Neutrophil (primary cell): ENCODE measurements around the gene BLTP3B.

Source experiments
- H3K27ac ChIP-seq: fragments of 200-600 bp; sonication (generic); 2 replicates; pipeline ENCODE4 v1.5.1; 2016; ENCODE audit warnings: mild to moderate bottlenecking, moderate library complexity
- H3K27me3 ChIP-seq: fragments of 200-600 bp; sonication (generic); 2 replicates; pipeline ENCODE4 v1.6.0; 2016; ENCODE audit warnings: mild to moderate bottlenecking
- H3K36me3 ChIP-seq: fragments of 200-600 bp; sonication (generic); 2 replicates; pipeline ENCODE4 v1.5.1; 2017
- H3K4me1 ChIP-seq, 2 experiments: fragments of 200-600 bp in 1 of 2; sonication (generic) in 1 of 2; 1 replicate in 1 of 2; 2 replicates in 1 of 2; pipeline versions ENCODE4 v1.5.1 to v1.6.1; 2013 to 2016; ENCODE audit warnings: low read depth in 1 of 2, low read length in 1 of 2, mild to moderate bottlenecking in 1 of 2, moderate library complexity in 1 of 2; ENCODE audit not compliant: control insufficient read depth in 1 of 2, insufficient read depth in 1 of 2
- H3K4me3 ChIP-seq, 2 experiments: fragments of 200-600 bp in 1 of 2; sonication (generic) in 1 of 2; 1 replicate in 1 of 2; 2 replicates in 1 of 2; pipeline ENCODE4 v1.5.1; 2013 to 2016; ENCODE audit warnings: low read depth in 1 of 2, low read length in 1 of 2, mild to moderate bottlenecking in 1 of 2, moderate library complexity in 1 of 2
- H3K9me3 ChIP-seq: fragments of 200-600 bp; sonication (generic); 2 replicates; pipeline ENCODE4 v1.5.1; 2016
- TF ChIP-seq, protein P1 (sequence below): fragments of 200-600 bp; sonication (generic); IDR thresholded peaks from 2 replicates; pipeline ENCODE4 v1.5.1; 2016; ENCODE audit warnings: antibody characterized with exemption

The BLTP3B gene

DNA sequence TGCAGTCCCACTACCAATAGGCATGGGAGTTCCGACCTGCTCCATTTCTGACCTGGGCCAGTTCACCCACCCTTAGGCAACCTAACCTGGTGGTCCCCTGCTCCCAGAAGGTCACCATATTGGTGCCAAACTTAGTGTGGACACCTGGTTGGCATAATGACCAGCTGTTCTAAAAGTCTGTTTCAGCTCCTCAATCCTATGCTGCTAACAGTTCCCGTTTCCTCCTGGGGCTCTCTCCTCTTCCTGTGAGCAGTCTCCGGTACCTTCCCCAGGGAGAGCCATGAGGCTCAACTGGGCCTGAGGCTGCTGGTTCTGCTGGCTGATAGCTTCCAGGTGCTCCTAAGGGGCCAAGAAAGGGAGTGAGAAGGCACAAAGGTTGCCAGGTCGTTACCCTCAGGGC lies 15.9 kb upstream of the BLTP3B start:
- H3K4me3 ChIP-seq: no peak overlapping the region
- H3K4me1 ChIP-seq: peaks cover 1 to 4% of the 10 kb centered on the region in 2 experiments
- H3K27me3 ChIP-seq: peaks cover 3% of the 10 kb centered on the region
- H3K27ac ChIP-seq: no peak overlapping the region
- peaks cover 3% of the 10 kb centered on the region for H3K36me3 ChIP-seq
- TF ChIP-seq, protein P1, sequence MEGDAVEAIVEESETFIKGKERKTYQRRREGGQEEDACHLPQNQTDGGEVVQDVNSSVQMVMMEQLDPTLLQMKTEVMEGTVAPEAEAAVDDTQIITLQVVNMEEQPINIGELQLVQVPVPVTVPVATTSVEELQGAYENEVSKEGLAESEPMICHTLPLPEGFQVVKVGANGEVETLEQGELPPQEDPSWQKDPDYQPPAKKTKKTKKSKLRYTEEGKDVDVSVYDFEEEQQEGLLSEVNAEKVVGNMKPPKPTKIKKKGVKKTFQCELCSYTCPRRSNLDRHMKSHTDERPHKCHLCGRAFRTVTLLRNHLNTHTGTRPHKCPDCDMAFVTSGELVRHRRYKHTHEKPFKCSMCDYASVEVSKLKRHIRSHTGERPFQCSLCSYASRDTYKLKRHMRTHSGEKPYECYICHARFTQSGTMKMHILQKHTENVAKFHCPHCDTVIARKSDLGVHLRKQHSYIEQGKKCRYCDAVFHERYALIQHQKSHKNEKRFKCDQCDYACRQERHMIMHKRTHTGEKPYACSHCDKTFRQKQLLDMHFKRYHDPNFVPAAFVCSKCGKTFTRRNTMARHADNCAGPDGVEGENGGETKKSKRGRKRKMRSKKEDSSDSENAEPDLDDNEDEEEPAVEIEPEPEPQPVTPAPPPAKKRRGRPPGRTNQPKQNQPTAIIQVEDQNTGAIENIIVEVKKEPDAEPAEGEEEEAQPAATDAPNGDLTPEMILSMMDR: no peak
- H3K9me3 ChIP-seq: no peaks in the 10 kb centered on the region

DNA sequence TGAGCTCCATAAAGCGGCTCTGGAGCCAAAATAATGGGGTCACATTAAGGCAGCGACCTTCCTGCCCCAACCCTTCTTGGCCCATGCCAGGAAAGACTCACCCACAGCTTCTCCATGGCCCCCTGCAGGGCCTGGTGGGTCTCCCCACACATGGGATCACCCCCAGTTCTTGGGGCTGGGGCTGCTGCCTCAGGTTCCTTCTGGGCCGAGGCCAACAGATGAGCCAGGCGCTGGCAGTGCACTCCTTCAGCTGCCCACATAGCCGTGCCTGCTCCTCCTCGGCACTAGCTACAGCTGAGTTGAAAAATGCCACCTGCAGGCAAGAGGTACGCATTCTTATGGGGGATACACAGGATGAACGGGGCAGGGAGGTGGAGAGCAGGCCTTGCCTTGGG lies 14.8 kb upstream of the BLTP3B start:
- H3K27ac ChIP-seq: no peak overlapping the region
- H3K4me1 ChIP-seq: peaks cover 0 to 3% of the 10 kb centered on the region in 2 experiments
- no peak overlapping the region for H3K4me3 ChIP-seq
- no peaks in the 10 kb centered on the region for H3K27me3 ChIP-seq
- no peaks in the 10 kb centered on the region for H3K9me3 ChIP-seq
- TF ChIP-seq, protein P1: no peak
- peaks cover 3% of the 10 kb centered on the region for H3K36me3 ChIP-seq

DNA sequence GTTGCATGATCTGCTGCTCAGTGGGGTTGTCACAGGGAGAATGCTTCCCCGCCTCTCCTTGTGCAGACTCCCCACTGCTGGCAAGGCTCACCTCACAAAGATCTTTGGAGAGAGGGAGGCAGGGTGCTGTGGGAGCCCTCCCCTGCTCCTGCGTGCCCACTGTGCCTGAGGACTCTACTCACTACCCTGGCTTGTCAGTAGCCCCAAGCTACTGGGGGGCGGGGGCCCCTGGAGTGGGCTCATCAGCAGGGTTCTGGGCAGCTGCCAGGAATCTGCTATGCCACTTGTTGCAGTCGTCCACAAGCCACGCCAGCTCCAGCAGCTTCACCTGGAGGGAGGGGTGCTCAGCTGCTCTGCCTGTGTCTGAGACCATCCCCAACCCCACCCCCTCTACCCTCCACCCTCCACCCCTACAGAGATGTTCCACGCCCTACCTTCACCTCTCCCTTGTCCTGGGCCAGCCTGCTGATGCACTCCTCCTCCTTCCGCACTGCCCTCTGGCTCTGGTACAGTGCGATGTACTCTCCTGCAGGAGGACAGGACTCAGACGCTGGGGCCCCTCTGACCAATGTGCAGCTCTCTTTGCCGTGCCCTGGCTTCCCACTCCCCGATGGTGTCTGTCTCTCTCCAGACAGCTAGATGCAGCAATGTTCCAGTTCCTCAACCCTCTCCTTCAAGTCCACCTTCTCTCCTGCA lies 14.2 kb upstream of the BLTP3B start:
- TF ChIP-seq, protein P1: no peak

DNA sequence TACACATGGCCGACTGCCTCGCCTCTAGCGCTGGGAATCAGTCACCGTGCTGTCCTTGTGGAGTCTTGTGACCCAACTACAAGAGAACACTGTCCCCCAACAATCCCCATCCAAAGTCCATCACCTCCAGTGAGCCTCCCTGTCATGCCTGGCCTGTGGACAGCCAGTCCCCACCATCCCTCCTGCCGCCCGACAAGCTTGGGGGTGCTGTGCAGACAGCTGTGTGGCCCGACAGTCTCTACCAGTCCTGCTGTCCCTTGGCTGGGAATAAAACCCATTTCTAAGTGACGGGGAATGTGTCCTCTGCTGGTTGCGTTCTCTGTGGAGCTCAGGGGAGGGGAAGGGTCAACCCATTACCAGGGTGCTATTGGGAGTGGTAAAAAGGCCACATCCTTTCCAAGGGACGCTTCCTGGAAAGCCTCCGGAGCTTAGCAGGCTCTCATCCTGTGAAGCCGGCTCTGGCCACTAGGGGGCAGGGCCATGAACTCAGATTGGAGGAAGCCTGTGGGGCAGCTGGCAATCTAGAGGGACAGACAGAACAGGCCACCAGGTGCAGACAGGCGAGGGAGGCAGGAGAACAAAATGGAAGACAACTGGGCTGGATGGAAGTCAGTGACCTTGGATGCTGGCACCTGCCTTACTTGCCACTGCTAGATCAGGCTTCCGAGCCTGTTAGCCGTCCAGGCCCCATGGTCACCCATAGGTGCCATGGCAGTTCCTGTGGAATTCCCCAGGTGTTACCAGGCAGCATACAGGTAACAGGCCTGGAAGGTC lies 12.0 kb upstream of the BLTP3B start:
- no peak overlapping the region for H3K4me3 ChIP-seq
- no peaks in the 10 kb centered on the region for H3K9me3 ChIP-seq
- H3K27me3 ChIP-seq: no peaks in the 10 kb centered on the region
- TF ChIP-seq, protein P1: peak; percentile 93
- no peaks in the 10 kb centered on the region for H3K36me3 ChIP-seq
- H3K27ac ChIP-seq: no peak overlapping the region
- H3K4me1 ChIP-seq: peaks cover 0 to 3% of the 10 kb centered on the region in 2 experiments

More for the DNA sequence above, 14.2 kb upstream of the BLTP3B start:
- no peaks in the 10 kb centered on the region for H3K9me3 ChIP-seq
- no peak overlapping the region for H3K4me3 ChIP-seq
- peaks cover 3% of the 10 kb centered on the region for H3K36me3 ChIP-seq
- peaks cover 0 to 3% of the 10 kb centered on the region in 2 experiments for H3K4me1 ChIP-seq
- H3K27me3 ChIP-seq: no peaks in the 10 kb centered on the region
- no peak overlapping the region for H3K27ac ChIP-seq

DNA sequence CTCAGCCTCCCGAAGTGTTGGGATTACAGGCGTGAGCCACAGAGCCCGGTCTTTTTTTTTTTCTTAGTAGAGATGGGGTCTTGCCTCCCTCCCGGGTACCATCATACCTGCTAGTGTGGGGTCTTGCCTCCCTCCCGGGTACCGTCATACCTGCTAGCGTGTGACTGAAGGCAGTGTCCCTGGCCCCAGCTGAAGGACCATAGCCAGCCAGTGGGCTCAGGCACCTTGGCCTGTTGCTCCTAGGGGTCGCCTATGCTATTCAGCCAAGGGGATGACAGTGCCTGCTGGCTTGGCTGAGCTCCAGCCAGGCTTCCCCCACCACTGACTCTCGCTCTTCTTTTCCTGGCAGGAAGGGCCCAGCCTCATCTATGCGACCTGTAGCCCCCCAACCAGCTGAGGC lies 10.5 kb upstream of the BLTP3B start:
- no peaks in the 10 kb centered on the region for H3K27me3 ChIP-seq
- H3K27ac ChIP-seq: no peak overlapping the region
- H3K36me3 ChIP-seq: no peaks in the 10 kb centered on the region
- peaks cover 0 to 3% of the 10 kb centered on the region in 2 experiments for H3K4me1 ChIP-seq
- no peaks in the 10 kb centered on the region for H3K9me3 ChIP-seq
- TF ChIP-seq, protein P1: no peak
- H3K4me3 ChIP-seq: no peak overlapping the region
